K562 (cell line): ENCODE results near the gene NKIRAS1. TPM values are rescaled to one million over a fixed set of nuclear protein-coding genes. Genes with fewer than 3 reads are reported as not detected.
A peak's percentile ranks its signal among the peaks of the same experiment; 100 is the strongest.

ENCODE experiments used
- CCAR2 ChIP-seq: fragments of 200-400 bp; formaldehyde crosslinking; IDR thresholded peaks from 2 replicates; pipeline ENCODE4 v1.6.1; 2017; ENCODE audit warnings: mild to moderate bottlenecking, low read depth, low read length
- JUNB ChIP-seq: fragments of 450-650 bp; formaldehyde crosslinking; conservative IDR thresholded peaks from 2 replicates; pipeline ENCODE4 v1.4.0; 2020; ENCODE audit warnings: mild to moderate bottlenecking
- KDM5B ChIP-seq: fragments of 200-600 bp; sonication (generic); IDR thresholded peaks from 2 replicates; pipeline ENCODE4 v1.6.1; 2012; ENCODE audit warnings: low read depth, mild to moderate bottlenecking, moderate library complexity, low read length, control low read depth, inconsistent platforms; ENCODE audit not compliant: insufficient replicate concordance
- NR1H2 ChIP-seq: sonication (generic); formaldehyde crosslinking; IDR thresholded peaks from 2 replicates; pipeline ENCODE4 v1.4.0; 2020; ENCODE audit warnings: mild to moderate bottlenecking, missing genetic modification reagents
- PHTF2 ChIP-seq: fragments of 250-450 bp; sonication (Bioruptor Pico); IDR thresholded peaks from 2 replicates; pipeline ENCODE4 v1.5.0; 2021; ENCODE audit warnings: mild to moderate bottlenecking
- RAD51 ChIP-seq: fragments of 450-650 bp; IDR thresholded peaks from 2 replicates; pipeline ENCODE4 v1.7.1; 2016; ENCODE audit warnings: low read depth, mild to moderate bottlenecking, borderline replicate concordance
- TEAD1 ChIP-seq, 2 experiments: fragments of 450-650 bp in 1 of 2; sonication (generic) in 1 of 2; formaldehyde crosslinking; IDR thresholded peaks; 2 replicates each; pipeline versions ENCODE4 v1.4.0 to v1.8.0; 2020 to 2022; ENCODE audit warnings: mild to moderate bottlenecking in 2 of 2, missing genetic modification reagents in 1 of 2
- ZNF165 ChIP-seq: fragments of 250-450 bp; sonication (Bioruptor Pico); IDR thresholded peaks from 2 replicates; pipeline ENCODE4 v1.4.0; 2020; ENCODE audit warnings: borderline replicate concordance
- ZNF431 ChIP-seq: sonication (generic); formaldehyde crosslinking; IDR thresholded peaks from 2 replicates; pipeline ENCODE4 v1.8.0; 2022; ENCODE audit warnings: mild to moderate bottlenecking, missing genetic modification reagents
- polyA plus RNA-seq, 8 experiments: library from polyadenylated mRNA; depleted of rRNA in 4 of 8; stranded (reverse) in 5 of 8; unstranded in 3 of 8; fragments of >200 nt; fragmentation: Nextera tagmentation in 2 of 8; fragmentation: Illumina TruSeq in 1 of 8; extraction: Ambion mirVana in 2 of 8; extraction: Trizol in 1 of 8; gene quantifications; 2 replicates each; pipeline versions ENCODE4 v1.2.1 to v1.2.3, GENCODE V29; 2011 to 2014; ENCODE audit warnings: inconsistent platforms in 1 of 8, missing spikeins in 1 of 8
- total RNA-seq, 7 experiments: library from RNA; depleted of rRNA in 6 of 7; stranded (reverse); fragments of >200 nt in 6 of 7; fragmentation: Illumina TruSeq in 2 of 7; extraction: Trizol in 2 of 7; gene quantifications; 2 replicates each; pipeline versions ENCODE4 v1.2.1 to v1.2.3, GENCODE V29; 2011 to 2021; ENCODE audit warnings: low replicate concordance in 1 of 7
- TF ChIP-seq, protein P1 (sequence below): sonication (generic); formaldehyde crosslinking; IDR thresholded peaks from 2 replicates; pipeline ENCODE4 v1.8.1; 2023; ENCODE audit warnings: missing genetic modification reagents, mild to moderate bottlenecking, borderline replicate concordance
- TF ChIP-seq, protein P2 (sequence below): sonication (generic); formaldehyde crosslinking; IDR thresholded peaks from 2 replicates; pipeline ENCODE4 v1.8.0; 2022; ENCODE audit warnings: mild to moderate bottlenecking, missing genetic modification reagents, borderline replicate concordance
- TF ChIP-seq, protein P3 (sequence below): fragments of 250-450 bp; sonication (Bioruptor Pico); IDR thresholded peaks from 2 replicates; pipeline ENCODE4 v1.4.0; 2020; ENCODE audit warnings: mild to moderate bottlenecking
- TF ChIP-seq, protein P4 (sequence below): fragments of 450-650 bp; formaldehyde crosslinking; IDR thresholded peaks from 2 replicates; pipeline ENCODE4 v1.4.0; 2022; ENCODE audit warnings: missing genetic modification characterization

Gene NKIRAS1
- total and polyA plus RNA-seq, 9 of the 15 experiments (the other 6 are each of a cell fraction or from before 2014, with no cell fraction given): 5.1 to 10.3 (median 6.3) TPM

DNA sequence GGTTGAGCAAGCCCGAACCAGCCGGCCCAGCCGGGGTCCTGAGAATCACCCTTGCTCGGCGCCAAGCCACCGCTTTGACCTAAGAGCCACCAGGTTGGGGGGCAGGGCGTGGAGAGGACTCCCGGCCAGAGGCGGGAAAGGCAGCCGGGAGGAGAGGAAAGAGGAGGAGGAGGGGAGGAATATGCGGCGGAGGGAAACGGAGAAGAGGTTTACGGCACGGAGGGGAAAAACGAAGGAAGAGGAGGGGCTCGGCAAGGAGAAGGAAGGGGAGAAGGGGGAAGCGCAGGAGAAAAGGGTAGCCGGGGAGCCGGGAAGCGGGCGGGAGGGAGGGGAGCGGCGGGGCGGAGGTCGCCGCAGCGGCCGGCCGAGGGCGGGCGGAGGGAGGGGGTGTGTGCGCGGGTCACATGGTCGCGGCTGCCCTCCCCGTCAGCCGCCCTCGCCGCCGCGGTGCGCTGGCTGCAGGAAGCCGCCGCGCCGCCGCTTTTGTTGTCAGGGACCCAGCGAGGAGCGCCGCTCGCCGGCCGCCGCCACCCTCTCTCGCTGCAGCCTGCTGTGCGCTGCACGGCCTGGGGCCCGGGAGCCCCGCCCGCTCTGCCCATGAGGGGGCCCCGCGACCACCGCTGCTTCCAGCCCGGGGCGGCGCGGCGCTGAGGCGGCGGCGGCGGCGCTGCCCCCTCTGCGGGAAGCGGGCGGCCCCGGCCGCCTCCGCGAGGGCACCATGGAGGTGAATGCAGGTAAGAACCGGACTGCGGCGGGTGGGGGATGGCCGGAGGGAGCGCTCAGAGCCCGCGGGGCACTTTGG, 28.3 kb upstream of the NKIRAS1 start, which contains the start of gene NR1D2 (continued):
- TF ChIP-seq ZNF165 (CRISPR knock-in tag): no peak
- TF ChIP-seq KDM5B: no peak
- no peak for TF ChIP-seq TEAD1 (CRISPR knock-in tag; IDR thresholded peaks at IDR 0.05)
- no peak for TF ChIP-seq PHTF2
- TF ChIP-seq, protein P1, sequence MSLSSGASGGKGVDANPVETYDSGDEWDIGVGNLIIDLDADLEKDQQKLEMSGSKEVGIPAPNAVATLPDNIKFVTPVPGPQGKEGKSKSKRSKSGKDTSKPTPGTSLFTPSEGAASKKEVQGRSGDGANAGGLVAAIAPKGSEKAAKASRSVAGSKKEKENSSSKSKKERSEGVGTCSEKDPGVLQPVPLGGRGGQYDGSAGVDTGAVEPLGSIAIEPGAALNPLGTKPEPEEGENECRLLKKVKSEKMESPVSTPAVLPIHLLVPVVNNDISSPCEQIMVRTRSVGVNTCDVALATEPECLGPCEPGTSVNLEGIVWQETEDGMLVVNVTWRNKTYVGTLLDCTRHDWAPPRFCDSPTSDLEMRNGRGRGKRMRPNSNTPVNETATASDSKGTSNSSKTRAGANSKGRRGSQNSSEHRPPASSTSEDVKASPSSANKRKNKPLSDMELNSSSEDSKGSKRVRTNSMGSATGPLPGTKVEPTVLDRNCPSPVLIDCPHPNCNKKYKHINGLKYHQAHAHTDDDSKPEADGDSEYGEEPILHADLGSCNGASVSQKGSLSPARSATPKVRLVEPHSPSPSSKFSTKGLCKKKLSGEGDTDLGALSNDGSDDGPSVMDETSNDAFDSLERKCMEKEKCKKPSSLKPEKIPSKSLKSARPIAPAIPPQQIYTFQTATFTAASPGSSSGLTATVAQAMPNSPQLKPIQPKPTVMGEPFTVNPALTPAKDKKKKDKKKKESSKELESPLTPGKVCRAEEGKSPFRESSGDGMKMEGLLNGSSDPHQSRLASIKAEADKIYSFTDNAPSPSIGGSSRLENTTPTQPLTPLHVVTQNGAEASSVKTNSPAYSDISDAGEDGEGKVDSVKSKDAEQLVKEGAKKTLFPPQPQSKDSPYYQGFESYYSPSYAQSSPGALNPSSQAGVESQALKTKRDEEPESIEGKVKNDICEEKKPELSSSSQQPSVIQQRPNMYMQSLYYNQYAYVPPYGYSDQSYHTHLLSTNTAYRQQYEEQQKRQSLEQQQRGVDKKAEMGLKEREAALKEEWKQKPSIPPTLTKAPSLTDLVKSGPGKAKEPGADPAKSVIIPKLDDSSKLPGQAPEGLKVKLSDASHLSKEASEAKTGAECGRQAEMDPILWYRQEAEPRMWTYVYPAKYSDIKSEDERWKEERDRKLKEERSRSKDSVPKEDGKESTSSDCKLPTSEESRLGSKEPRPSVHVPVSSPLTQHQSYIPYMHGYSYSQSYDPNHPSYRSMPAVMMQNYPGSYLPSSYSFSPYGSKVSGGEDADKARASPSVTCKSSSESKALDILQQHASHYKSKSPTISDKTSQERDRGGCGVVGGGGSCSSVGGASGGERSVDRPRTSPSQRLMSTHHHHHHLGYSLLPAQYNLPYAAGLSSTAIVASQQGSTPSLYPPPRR: no peak
- peak; percentile 11; the same call in 1 of the 2 replicates for TF ChIP-seq RAD51
- no peak for TF ChIP-seq JUNB
- TF ChIP-seq, protein P2, sequence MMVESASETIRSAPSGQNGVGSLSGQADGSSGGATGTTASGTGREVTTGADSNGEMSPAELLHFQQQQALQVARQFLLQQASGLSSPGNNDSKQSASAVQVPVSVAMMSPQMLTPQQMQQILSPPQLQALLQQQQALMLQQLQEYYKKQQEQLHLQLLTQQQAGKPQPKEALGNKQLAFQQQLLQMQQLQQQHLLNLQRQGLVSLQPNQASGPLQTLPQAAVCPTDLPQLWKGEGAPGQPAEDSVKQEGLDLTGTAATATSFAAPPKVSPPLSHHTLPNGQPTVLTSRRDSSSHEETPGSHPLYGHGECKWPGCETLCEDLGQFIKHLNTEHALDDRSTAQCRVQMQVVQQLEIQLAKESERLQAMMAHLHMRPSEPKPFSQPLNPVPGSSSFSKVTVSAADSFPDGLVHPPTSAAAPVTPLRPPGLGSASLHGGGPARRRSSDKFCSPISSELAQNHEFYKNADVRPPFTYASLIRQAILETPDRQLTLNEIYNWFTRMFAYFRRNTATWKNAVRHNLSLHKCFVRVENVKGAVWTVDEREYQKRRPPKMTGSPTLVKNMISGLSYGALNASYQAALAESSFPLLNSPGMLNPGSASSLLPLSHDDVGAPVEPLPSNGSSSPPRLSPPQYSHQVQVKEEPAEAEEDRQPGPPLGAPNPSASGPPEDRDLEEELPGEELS (CRISPR knock-in tag): no peak
- no peak for TF ChIP-seq ZNF431 (CRISPR knock-in tag)
- TF ChIP-seq, protein P3, sequence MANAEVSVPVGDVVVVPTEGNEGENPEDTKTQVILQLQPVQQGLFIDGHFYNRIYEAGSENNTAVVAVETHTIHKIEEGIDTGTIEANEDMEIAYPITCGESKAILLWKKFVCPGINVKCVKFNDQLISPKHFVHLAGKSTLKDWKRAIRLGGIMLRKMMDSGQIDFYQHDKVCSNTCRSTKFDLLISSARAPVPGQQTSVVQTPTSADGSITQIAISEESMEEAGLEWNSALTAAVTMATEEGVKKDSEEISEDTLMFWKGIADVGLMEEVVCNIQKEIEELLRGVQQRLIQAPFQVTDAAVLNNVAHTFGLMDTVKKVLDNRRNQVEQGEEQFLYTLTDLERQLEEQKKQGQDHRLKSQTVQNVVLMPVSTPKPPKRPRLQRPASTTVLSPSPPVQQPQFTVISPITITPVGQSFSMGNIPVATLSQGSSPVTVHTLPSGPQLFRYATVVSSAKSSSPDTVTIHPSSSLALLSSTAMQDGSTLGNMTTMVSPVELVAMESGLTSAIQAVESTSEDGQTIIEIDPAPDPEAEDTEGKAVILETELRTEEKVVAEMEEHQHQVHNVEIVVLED (CRISPR knock-in tag): peak; percentile 69
- TF ChIP-seq, protein P4, sequence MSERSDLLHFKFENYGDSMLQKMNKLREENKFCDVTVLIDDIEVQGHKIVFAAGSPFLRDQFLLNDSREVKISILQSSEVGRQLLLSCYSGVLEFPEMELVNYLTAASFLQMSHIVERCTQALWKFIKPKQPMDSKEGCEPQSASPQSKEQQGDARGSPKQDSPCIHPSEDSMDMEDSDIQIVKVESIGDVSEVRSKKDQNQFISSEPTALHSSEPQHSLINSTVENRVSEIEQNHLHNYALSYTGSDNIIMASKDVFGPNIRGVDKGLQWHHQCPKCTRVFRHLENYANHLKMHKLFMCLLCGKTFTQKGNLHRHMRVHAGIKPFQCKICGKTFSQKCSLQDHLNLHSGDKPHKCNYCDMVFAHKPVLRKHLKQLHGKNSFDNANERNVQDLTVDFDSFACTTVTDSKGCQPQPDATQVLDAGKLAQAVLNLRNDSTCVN (CRISPR knock-in tag): peak; percentile 80; the same call in 1 of the 2 replicates
- TF ChIP-seq CCAR2: no peak
- TF ChIP-seq NR1H2 (CRISPR knock-in tag): no peak
